Activated CD8-positive, alpha-beta memory T cell treated with anti-CD3 and anti-CD28 coated beads for 4 hours (primary cell): Measurements from ENCODE around the gene NTM.
"Not testable (repeated sequence)": the region's sequence is repeated elsewhere in the genome, so short reads cannot be mapped to it uniquely, and the experiment has no call there.

Source experiments
- DNase-seq, 2 donors: peaks; one replicate each; pipeline ENCODE4 v3.0.0-alpha.2; 2020; ENCODE audit warnings: low read depth in 2 of 2

The NTM gene

GRCh38 chr11:132312701-132313111 is 942.3 kb downstream of the NTM start:
- no peak for DNase-seq

GRCh38 chr11:132314911-132315455 is 944.6 kb downstream of the NTM start:
- no peak for DNase-seq

GRCh38 chr11:132315696-132316095 is 945.3 kb downstream of the NTM start:
- DNase-seq = no peak

- no peak for DNase-seq
Observed at GRCh38 chr11:132318421-132319157, 948.2 kb downstream of the NTM start.

GRCh38 chr11:132319419-132319818 is 949.0 kb downstream of the NTM start:
- not testable (repeated sequence) for DNase-seq

GRCh38 chr11:132330515-132330914 is 960.1 kb downstream of the NTM start:
- no peak for DNase-seq

- DNase-seq = no peak
Observed at GRCh38 chr11:132332521-132332920, 962.1 kb downstream of the NTM start.

GRCh38 chr11:132334769-132335280 is 964.4 kb downstream of the NTM start:
- DNase-seq = no peak

GRCh38 chr11:132335311-132335710 is 964.9 kb downstream of the NTM start:
- DNase-seq = no peak

GRCh38 chr11:132336781-132337535 is 966.5 kb downstream of the NTM start:
- no peak for DNase-seq

- DNase-seq = no peak
Observed at GRCh38 chr11:132337819-132338416, 967.5 kb downstream of the NTM start.

- no peak for DNase-seq
Observed at GRCh38 chr11:132342408-132342807, 972.0 kb downstream of the NTM start.

- no peak for DNase-seq
Observed at GRCh38 chr11:132343445-132344175, 973.2 kb downstream of the NTM start.

- DNase-seq = no peak
Observed at GRCh38 chr11:132346558-132347148, 976.2 kb downstream of the NTM start.

- no peak for DNase-seq
Observed at GRCh38 chr11:132347156-132348090, 977.0 kb downstream of the NTM start.

GRCh38 chr11:132349811-132350733 is 979.7 kb downstream of the NTM start:
- DNase-seq = no peak

- DNase-seq = no peak
Observed at GRCh38 chr11:132351050-132351449, 980.6 kb downstream of the NTM start.

- no peak for DNase-seq
Observed at GRCh38 chr11:132352497-132352896, 982.1 kb downstream of the NTM start.

- DNase-seq = no peak
Observed at GRCh38 chr11:132353255-132353654, 982.8 kb downstream of the NTM start.
